ENCODE results near the gene LRP1B.

The LRP1B gene

GRCh38 chr2:140892436-140892835, 1238.4 kb downstream of the LRP1B start:
- no peak overlapping the region for H3K4me2 ChIP-seq (ENCODE audit: low read depth, low read length, poor library complexity, severe bottlenecking)
- H3K4me3 ChIP-seq (ENCODE audit: low read length, poor library complexity, severe bottlenecking) = no peak overlapping the region
- H3K9me2 ChIP-seq (replicated peaks; ENCODE audit: low read depth, low read length) = no peaks in the 10 kb centered on the region
- no peaks in the 10 kb centered on the region for H3K4me1 ChIP-seq (ENCODE audit: insufficient read depth, low read length, poor library complexity, severe bottlenecking)
- H3K9me3 ChIP-seq (ENCODE audit: insufficient read depth, low read depth, low read length) = no peaks in the 10 kb centered on the region
- no peak overlapping the region for H3K9ac ChIP-seq (ENCODE audit: low read depth, low read length, poor library complexity, severe bottlenecking)
- no peaks in the 10 kb centered on the region for H3K36me3 ChIP-seq (ENCODE audit: insufficient read depth, low read length)
- H3F3A ChIP-seq (ENCODE audit: low read depth) = no peaks in the 10 kb centered on the region
- H3K27me3 ChIP-seq (ENCODE audit: insufficient read depth, low read length, poor library complexity, severe bottlenecking) = no peaks in the 10 kb centered on the region
- H2AFZ ChIP-seq (ENCODE audit: low read length) = no peak overlapping the region
- no peak for TF ChIP-seq EZH2phosphoT487 (IDR thresholded peaks at IDR 0.05; ENCODE audit: borderline replicate concordance)
- no peak for TF ChIP-seq CTCF (conservative IDR thresholded peaks at IDR 0.05; ENCODE audit: low read length)
- H4K20me1 ChIP-seq (ENCODE audit: insufficient read depth, low read length, poor library complexity, severe bottlenecking) = no peaks in the 10 kb centered on the region
- H3K79me2 ChIP-seq (ENCODE audit: insufficient read depth, low read length) = no peaks in the 10 kb centered on the region

- H3K4me1 ChIP-seq (ENCODE audit: insufficient read depth, low read length, poor library complexity, severe bottlenecking) = no peaks in the 10 kb centered on the region
- H3K9me2 ChIP-seq (replicated peaks; ENCODE audit: low read depth, low read length) = no peaks in the 10 kb centered on the region
- H3K36me3 ChIP-seq (ENCODE audit: insufficient read depth, low read length) = no peaks in the 10 kb centered on the region
These were observed 1239.1 kb downstream of the LRP1B start for GRCh38 chr2:140891614-140892212.

GRCh38 chr2:140882671-140883620, 1247.9 kb downstream of the LRP1B start:
- no peak for TF ChIP-seq EZH2phosphoT487 (IDR thresholded peaks at IDR 0.05; ENCODE audit: borderline replicate concordance)
- no peak for TF ChIP-seq CTCF (conservative IDR thresholded peaks at IDR 0.05; ENCODE audit: low read length)
- Histone ChIP-seq H3K9ac (ENCODE audit: low read depth, low read length, poor library complexity, severe bottlenecking) (no peak overlapping the region), H3K9me3 (ENCODE audit: insufficient read depth, low read depth, low read length) (no peaks in the 10 kb centered on the region), H3K4me3 (ENCODE audit: low read length, poor library complexity, severe bottlenecking) (no peak overlapping the region), H3K36me3 (ENCODE audit: insufficient read depth, low read length) (no peaks in the 10 kb centered on the region), H3F3A (ENCODE audit: low read depth) (no peaks in the 10 kb centered on the region), H3K27me3 (ENCODE audit: insufficient read depth, low read length, poor library complexity, severe bottlenecking) (no peaks in the 10 kb centered on the region), H4K20me1 (ENCODE audit: insufficient read depth, low read length, poor library complexity, severe bottlenecking) (no peaks in the 10 kb centered on the region), H3K4me2 (ENCODE audit: low read depth, low read length, poor library complexity, severe bottlenecking) (no peak overlapping the region), H3K79me2 (ENCODE audit: insufficient read depth, low read length) (no peaks in the 10 kb centered on the region), H2AFZ (ENCODE audit: low read length) (no peak overlapping the region), H3K9me2 (replicated peaks; ENCODE audit: low read depth, low read length) (no peaks in the 10 kb centered on the region), H3K4me1 (ENCODE audit: insufficient read depth, low read length, poor library complexity, severe bottlenecking) (no peaks in the 10 kb centered on the region)

More at GRCh38 chr2:140891614-140892212, 1239.1 kb downstream of the LRP1B start:
- no peak overlapping the region for H3K9ac ChIP-seq (ENCODE audit: low read depth, low read length, poor library complexity, severe bottlenecking)
- no peaks in the 10 kb centered on the region for H4K20me1 ChIP-seq (ENCODE audit: insufficient read depth, low read length, poor library complexity, severe bottlenecking)
- H3K4me3 ChIP-seq (ENCODE audit: low read length, poor library complexity, severe bottlenecking) = no peak overlapping the region
- no peak overlapping the region for H3K4me2 ChIP-seq (ENCODE audit: low read depth, low read length, poor library complexity, severe bottlenecking)
- TF ChIP-seq CTCF (conservative IDR thresholded peaks at IDR 0.05; ENCODE audit: low read length) (peak; percentile 45), EZH2phosphoT487 (IDR thresholded peaks at IDR 0.05; ENCODE audit: borderline replicate concordance) (no peak)
- H3K27me3 ChIP-seq (ENCODE audit: insufficient read depth, low read length, poor library complexity, severe bottlenecking) = no peaks in the 10 kb centered on the region
- H2AFZ ChIP-seq (ENCODE audit: low read length) = no peak overlapping the region
- H3K9me3 ChIP-seq (ENCODE audit: insufficient read depth, low read depth, low read length) = no peaks in the 10 kb centered on the region
- no peaks in the 10 kb centered on the region for H3K79me2 ChIP-seq (ENCODE audit: insufficient read depth, low read length)
- H3F3A ChIP-seq (ENCODE audit: low read depth) = no peaks in the 10 kb centered on the region
